ENCODE data around the gene HERC4.

DNA sequence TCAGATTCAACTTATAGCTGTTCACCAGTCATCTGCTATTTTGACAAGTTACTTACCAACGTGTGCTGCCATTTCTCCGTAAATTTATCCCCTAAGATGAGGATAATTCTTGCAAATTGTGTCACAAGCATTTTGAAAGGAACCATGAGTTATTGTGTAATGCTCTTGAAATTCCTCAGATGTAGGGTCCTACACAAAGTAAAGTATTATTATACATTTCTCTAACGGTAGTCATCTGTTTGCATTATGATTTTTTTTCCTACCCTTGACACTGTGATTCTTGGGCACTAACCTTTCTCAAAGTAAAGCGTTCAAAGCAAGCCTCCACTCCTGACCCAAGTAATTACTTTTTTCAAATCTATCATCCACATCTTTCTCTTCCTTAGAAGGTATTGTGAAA is 8.1 kb downstream of the HERC4 start:
- TF ChIP-seq, protein P1, sequence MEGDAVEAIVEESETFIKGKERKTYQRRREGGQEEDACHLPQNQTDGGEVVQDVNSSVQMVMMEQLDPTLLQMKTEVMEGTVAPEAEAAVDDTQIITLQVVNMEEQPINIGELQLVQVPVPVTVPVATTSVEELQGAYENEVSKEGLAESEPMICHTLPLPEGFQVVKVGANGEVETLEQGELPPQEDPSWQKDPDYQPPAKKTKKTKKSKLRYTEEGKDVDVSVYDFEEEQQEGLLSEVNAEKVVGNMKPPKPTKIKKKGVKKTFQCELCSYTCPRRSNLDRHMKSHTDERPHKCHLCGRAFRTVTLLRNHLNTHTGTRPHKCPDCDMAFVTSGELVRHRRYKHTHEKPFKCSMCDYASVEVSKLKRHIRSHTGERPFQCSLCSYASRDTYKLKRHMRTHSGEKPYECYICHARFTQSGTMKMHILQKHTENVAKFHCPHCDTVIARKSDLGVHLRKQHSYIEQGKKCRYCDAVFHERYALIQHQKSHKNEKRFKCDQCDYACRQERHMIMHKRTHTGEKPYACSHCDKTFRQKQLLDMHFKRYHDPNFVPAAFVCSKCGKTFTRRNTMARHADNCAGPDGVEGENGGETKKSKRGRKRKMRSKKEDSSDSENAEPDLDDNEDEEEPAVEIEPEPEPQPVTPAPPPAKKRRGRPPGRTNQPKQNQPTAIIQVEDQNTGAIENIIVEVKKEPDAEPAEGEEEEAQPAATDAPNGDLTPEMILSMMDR (conservative IDR thresholded peaks at IDR 0.05; ENCODE audit: low read length) = no peak
- no peak for TF ChIP-seq EZH2phosphoT487 (IDR thresholded peaks at IDR 0.05; ENCODE audit: borderline replicate concordance)

Measured in Loucy (cell line).